GM23248 (cell line): ENCODE measurements around the gene KPNA5. TPM values are rescaled to one million over a fixed set of nuclear protein-coding genes. Genes with fewer than 3 reads are reported as not detected.
"Not testable (repeated sequence)": the region's sequence is repeated elsewhere in the genome, so short reads cannot be mapped to it uniquely, and the experiment has no call there.

Source experiments
- DNase-seq: peaks from one replicate; pipeline ENCODE4 v3.0.0-alpha.2; 2015
- H2AFZ ChIP-seq: fragments of 200-600 bp; sonication (generic); 2 replicates; pipeline ENCODE4 v1.6.1; 2016; ENCODE audit warnings: antibody characterized with exemption
- H3F3A ChIP-seq: fragments of 200-600 bp; sonication (generic); 2 replicates; pipeline ENCODE4 v1.6.1; 2016; ENCODE audit warnings: mild to moderate bottlenecking, antibody characterized with exemption, mixed run types; ENCODE audit not compliant: insufficient read depth
- H3K27ac ChIP-seq: fragments of 200-600 bp; sonication (generic); 2 replicates; pipeline ENCODE4 v1.5.1; 2016; ENCODE audit warnings: mild to moderate bottlenecking
- H3K27me3 ChIP-seq: fragments of 200-600 bp; sonication (generic); replicated peaks from 2 replicates; pipeline ENCODE4 v1.6.1; 2016; ENCODE audit warnings: mild to moderate bottlenecking; ENCODE audit not compliant: insufficient read depth
- H3K36me3 ChIP-seq: fragments of 200-600 bp; sonication (generic); 2 replicates; pipeline ENCODE4 v1.6.1; 2016; ENCODE audit warnings: low read depth, mild to moderate bottlenecking
- H3K4me1 ChIP-seq: fragments of 200-600 bp; sonication (generic); 2 replicates; pipeline ENCODE4 v1.6.1; 2016; ENCODE audit warnings: mild to moderate bottlenecking; ENCODE audit not compliant: insufficient read depth
- H3K4me2 ChIP-seq: fragments of 200-600 bp; sonication (generic); one replicate; pipeline ENCODE4 v1.6.1; 2016; ENCODE audit warnings: mild to moderate bottlenecking; ENCODE audit not compliant: unreplicated experiment
- H3K4me3 ChIP-seq: fragments of 200-600 bp; sonication (generic); 2 replicates; pipeline ENCODE4 v1.5.1; 2016; ENCODE audit warnings: mild to moderate bottlenecking
- H3K79me2 ChIP-seq: fragments of 200-600 bp; sonication (generic); 2 replicates; pipeline ENCODE4 v1.6.1; 2016; ENCODE audit warnings: mild to moderate bottlenecking; ENCODE audit not compliant: insufficient read depth
- H3K9ac ChIP-seq: fragments of 200-600 bp; sonication (generic); 2 replicates; pipeline ENCODE4 v1.6.1; 2016; ENCODE audit warnings: mild to moderate bottlenecking
- H3K9me2 ChIP-seq: fragments of 200-600 bp; sonication (generic); 2 replicates; pipeline ENCODE4 v1.6.1; 2016; ENCODE audit warnings: mixed run types, mild to moderate bottlenecking, moderate library complexity; ENCODE audit not compliant: insufficient read depth
- H3K9me3 ChIP-seq: fragments of 200-600 bp; sonication (generic); one replicate; pipeline ENCODE4 v1.6.1; 2017; ENCODE audit warnings: low read depth
- H4K20me1 ChIP-seq: fragments of 200-600 bp; sonication (generic); 2 replicates; pipeline ENCODE4 v1.6.0; 2016; ENCODE audit not compliant: insufficient read depth
- EZH2 ChIP-seq: fragments of 200-600 bp; sonication (generic); IDR thresholded peaks from 2 replicates; pipeline ENCODE4 v1.6.1; 2018; ENCODE audit warnings: antibody characterized with exemption, mild to moderate bottlenecking; ENCODE audit not compliant: insufficient read depth, poor library complexity, severe bottlenecking
- EZH2phosphoT487 ChIP-seq: fragments of 200-600 bp; sonication (generic); IDR thresholded peaks from 2 replicates; pipeline ENCODE4 v1.6.1; 2018; ENCODE audit warnings: antibody characterized with exemption, moderate library complexity, mild to moderate bottlenecking, low read depth; ENCODE audit not compliant: insufficient read depth
- WGBS, 2 experiments: methylation state at CpG; one replicate each; pipeline ENCODE4 v1.1.6; 2015 to 2017; ENCODE audit warnings: low lambda C conversion rate in 2 of 2, low coverage in 1 of 2; ENCODE audit errors: missing lambda C conversion rate in 2 of 2; 5-methylcytosine and 5-hydroxymethylcytosine counted together
- in situ Hi-C: fragments of 300-500 bp; cut with MboI; formaldehyde crosslinking; loops from 2 replicates; pipeline ENCODE4 v1.15.0; 2020
- polyA plus RNA-seq: library from polyadenylated mRNA; unstranded; fragments of >200 nt; fragmentation: Nextera tagmentation; extraction: Ambion mirVana; gene quantifications from 2 replicates; pipeline ENCODE4 v1.2.1, GENCODE V29; 2016
- total RNA-seq: library from RNA; depleted of rRNA; stranded (reverse); fragments of >200 nt; shearing (Covaris generic); gene quantifications from 2 replicates; pipeline ENCODE4 v1.2.3, GENCODE V29; 2014

Gene KPNA5
- total and polyA plus RNA-seq, 2 experiments from 2014 or later, result 2.4 to 3.4 TPM

DNA sequence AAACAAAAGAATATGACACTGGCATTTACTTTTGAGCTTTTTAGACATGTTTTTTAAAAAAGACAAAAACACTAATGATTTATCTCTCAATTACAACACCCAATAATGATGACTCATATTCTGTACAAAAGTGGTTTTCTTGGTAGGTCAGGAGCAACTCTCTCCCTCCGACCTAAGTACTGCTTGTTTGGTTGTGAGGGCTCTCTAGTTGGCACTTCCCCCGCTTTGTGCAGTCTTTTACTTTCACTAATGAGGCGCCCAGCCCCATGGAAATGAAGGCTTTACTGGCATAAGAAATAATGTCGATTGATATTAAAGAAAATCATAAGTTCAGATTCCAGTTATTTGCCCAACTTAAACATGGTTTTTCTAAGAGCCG, 1.3 kb downstream of the KPNA5 start:
- Histone ChIP-seq H3F3A (0 out of 2 replicates have a peak, but pooled peaks cover 4% of the 10 kb centered on the region), H3K27me3 (no peaks in the 10 kb centered on the region), H3K27ac (peak overlapping the region; percentile 18; the same call in 1 of the 2 replicates), H3K36me3 (0 out of 2 replicates have a peak, but pooled peaks cover 6% of the 10 kb centered on the region), H2AFZ (peak overlapping the region; percentile 99), H4K20me1 (no peaks in the 10 kb centered on the region), H3K9me3 (no peaks in the 10 kb centered on the region), H3K9me2 (no peaks in the 10 kb centered on the region), H3K4me1 (peaks cover 8% of the 10 kb centered on the region; the same call in 1 of the 2 replicates), H3K4me3 (peak overlapping the region; percentile 87), H3K79me2 (peaks cover 43% of the 10 kb centered on the region), H3K9ac (peak overlapping the region; percentile 22), H3K4me2 (peak overlapping the region; percentile 77)
- peak; percentile 56 for DNase-seq
- TF ChIP-seq EZH2phosphoT487 (no peak), EZH2 (no peak)
- 49 to 50% methylated on average over 5 of the region's 5 CpGs for WGBS, 2 experiments
- in situ Hi-C loops, result no loop called here

DNA sequence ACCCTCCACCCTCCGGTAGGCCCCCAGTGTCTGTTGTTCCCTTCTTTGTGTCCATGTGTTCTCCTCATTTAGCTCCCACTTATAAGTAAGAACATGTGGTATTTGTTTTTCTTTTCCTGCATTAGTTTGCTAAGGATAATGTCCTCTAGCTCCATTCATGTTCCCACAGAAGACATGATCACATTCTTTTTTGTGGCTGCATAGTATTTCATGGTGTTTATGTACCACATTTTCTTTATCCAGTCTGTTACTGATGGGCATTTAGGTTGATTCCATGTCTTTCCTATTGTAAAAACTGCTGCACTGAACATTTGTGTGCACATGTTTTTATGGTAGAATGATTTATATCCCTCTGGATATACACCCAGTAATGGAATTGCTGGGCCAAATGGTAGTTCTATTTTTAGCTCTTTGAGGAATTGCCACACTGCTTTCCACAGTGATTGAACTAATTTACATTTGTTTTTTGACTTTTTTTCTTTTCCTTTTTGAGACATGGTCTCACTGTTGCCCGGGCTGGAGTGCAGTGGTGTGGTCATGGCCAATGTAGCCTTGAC, 4.5 kb downstream of the KPNA5 start:
- in situ Hi-C loops, result no loop called here
- 58 to 75% methylated on average over 2 of the region's 2 CpGs for WGBS, 2 experiments
- TF ChIP-seq EZH2phosphoT487 (no peak), EZH2 (no peak)
- peaks cover 72% of the 10 kb centered on the region for H3K79me2 ChIP-seq
- H2AFZ ChIP-seq, result no peak overlapping the region
- 0 out of 2 replicates have a peak, but pooled peaks cover 6% of the 10 kb centered on the region for H3K36me3 ChIP-seq
- no peaks in the 10 kb centered on the region for H4K20me1 ChIP-seq
- no peaks in the 10 kb centered on the region for H3K27me3 ChIP-seq
- H3K4me1 ChIP-seq, result peaks cover 8% of the 10 kb centered on the region; the same call in 1 of the 2 replicates
- H3K4me3 ChIP-seq, result no peak overlapping the region
- H3F3A ChIP-seq, result 0 out of 2 replicates have a peak, but pooled peaks cover 4% of the 10 kb centered on the region
- no peaks in the 10 kb centered on the region for H3K9me2 ChIP-seq
- H3K27ac ChIP-seq, result no peak overlapping the region
- no peak overlapping the region for H3K9ac ChIP-seq
- H3K9me3 ChIP-seq, result no peaks in the 10 kb centered on the region
- no peak for DNase-seq
- no peak overlapping the region for H3K4me2 ChIP-seq

- H3K36me3 ChIP-seq, DNase-seq, H3K9ac ChIP-seq, H3K27me3 ChIP-seq, H3K9me2 ChIP-seq, H3F3A ChIP-seq, H3K4me3 ChIP-seq, H3K27ac ChIP-seq, H3K4me2 ChIP-seq, H3K9me3 ChIP-seq, H3K4me1 ChIP-seq, H2AFZ ChIP-seq, H4K20me1 ChIP-seq, in situ Hi-C loops: not testable (repeated sequence)
- peaks cover 75% of the 10 kb centered on the region for H3K79me2 ChIP-seq
- 85 to 89% methylated on average over 2 of the region's 2 CpGs for WGBS, 2 experiments
Observed at GRCh38 chr6:116686475-116687101, 5.6 kb downstream of the KPNA5 start.

GRCh38 chr6:116691154-116691553, 10.1 kb downstream of the KPNA5 start:
- in situ Hi-C loops, result no loop called here
- TF ChIP-seq EZH2phosphoT487, result no peak
- no peak for TF ChIP-seq EZH2
- Histone ChIP-seq H3K4me3 (no peak overlapping the region), H3K36me3 (0 out of 2 replicates have a peak, but pooled peaks cover 5% of the 10 kb centered on the region), H3K9ac (no peak overlapping the region), H3K9me3 (no peaks in the 10 kb centered on the region), H3K4me2 (no peak overlapping the region), H4K20me1 (no peaks in the 10 kb centered on the region), H3F3A (no peaks in the 10 kb centered on the region), H3K27me3 (no peaks in the 10 kb centered on the region), H3K9me2 (no peaks in the 10 kb centered on the region), H3K79me2 (peaks cover 44% of the 10 kb centered on the region), H3K27ac (no peak overlapping the region), H2AFZ (no peak overlapping the region), H3K4me1 (no peaks in the 10 kb centered on the region)
- no peak for DNase-seq
- WGBS, 2 experiments, result 94 to 96% methylated on average over 5 of the region's 5 CpGs

GRCh38 chr6:116692873-116693272, 11.9 kb downstream of the KPNA5 start:
- H3F3A ChIP-seq, H2AFZ ChIP-seq, H3K4me3 ChIP-seq, H4K20me1 ChIP-seq, H3K4me1 ChIP-seq, H3K9me3 ChIP-seq, H3K9ac ChIP-seq, DNase-seq, H3K4me2 ChIP-seq, H3K27me3 ChIP-seq, in situ Hi-C loops, H3K27ac ChIP-seq, H3K9me2 ChIP-seq, H3K36me3 ChIP-seq: not testable (repeated sequence)
- H3K79me2 ChIP-seq, result peaks cover 26% of the 10 kb centered on the region
- 87 to 93% methylated on average over 4 of the region's 4 CpGs for WGBS, 2 experiments

GRCh38 chr6:116693275-116693674, 12.3 kb downstream of the KPNA5 start:
- H3K4me2 ChIP-seq, H4K20me1 ChIP-seq, H3F3A ChIP-seq, H3K27me3 ChIP-seq, H2AFZ ChIP-seq, H3K4me3 ChIP-seq, H3K27ac ChIP-seq, H3K9me2 ChIP-seq, DNase-seq, H3K9me3 ChIP-seq, H3K36me3 ChIP-seq, in situ Hi-C loops, H3K4me1 ChIP-seq, H3K9ac ChIP-seq: not testable (repeated sequence)
- WGBS, 2 experiments, result 94 to 98% methylated on average over 3 of the region's 3 CpGs
- peaks cover 22% of the 10 kb centered on the region for H3K79me2 ChIP-seq
